Smooth muscle cell (in vitro differentiated cells): Measurements from ENCODE around the gene OPN1SW. TPM values are rescaled to one million over a fixed set of nuclear protein-coding genes. Genes with fewer than 3 reads are reported as not detected.

Experiments
- DNase-seq: peaks from one replicate; lab custom pipeline; 2025; ENCODE audit not compliant: unreplicated experiment; lab: John Stamatoyannopoulos, UW
- H2AFZ ChIP-seq: fragments of 200-600 bp; sonication (generic); 2 replicates; pipeline ENCODE4 v1.6.0; 2016; ENCODE audit warnings: antibody characterized with exemption, low read depth, mild to moderate bottlenecking
- H3F3A ChIP-seq: fragments of 200-600 bp; sonication (generic); 2 replicates; pipeline ENCODE4 v1.6.0; 2017; ENCODE audit warnings: antibody characterized with exemption, low read depth
- H3K27ac ChIP-seq: fragments of 200-600 bp; sonication (generic); 2 replicates; pipeline ENCODE4 v1.5.1; 2016; ENCODE audit warnings: low read depth, mild to moderate bottlenecking
- H3K27me3 ChIP-seq: fragments of 200-600 bp; sonication (generic); 2 replicates; pipeline ENCODE4 v1.6.1; 2016; ENCODE audit warnings: low read depth, mild to moderate bottlenecking
- H3K36me3 ChIP-seq: fragments of 200-600 bp; sonication (generic); 2 replicates; pipeline ENCODE4 v1.5.1; 2016; ENCODE audit warnings: low read depth
- H3K4me1 ChIP-seq: fragments of 200-600 bp; sonication (generic); 2 replicates; pipeline ENCODE4 v1.5.1; 2016; ENCODE audit warnings: low read depth
- H3K4me2 ChIP-seq: fragments of 200-600 bp; sonication (generic); 2 replicates; pipeline ENCODE4 v1.6.0; 2016; ENCODE audit warnings: mild to moderate bottlenecking
- H3K4me3 ChIP-seq: fragments of 200-600 bp; sonication (generic); 2 replicates; pipeline ENCODE4 v1.5.1; 2016; ENCODE audit warnings: mild to moderate bottlenecking
- H3K79me2 ChIP-seq: fragments of 200-600 bp; sonication (generic); 2 replicates; pipeline ENCODE4 v1.6.0; 2016; ENCODE audit warnings: low read depth, mild to moderate bottlenecking
- H3K9ac ChIP-seq: fragments of 200-600 bp; sonication (generic); 2 replicates; pipeline ENCODE4 v1.6.0; 2016; ENCODE audit warnings: low read depth
- H3K9me3 ChIP-seq: fragments of 200-600 bp; sonication (generic); replicated peaks from 2 replicates; pipeline ENCODE4 v1.5.1; 2016; ENCODE audit warnings: low read depth
- H4K20me1 ChIP-seq: fragments of 200-600 bp; sonication (generic); 2 replicates; pipeline ENCODE4 v1.6.0; 2016; ENCODE audit warnings: low read depth
- WGBS: methylation state at CpG from one replicate; pipeline ENCODE4 v1.1.7; 2016; ENCODE audit warnings: low lambda C conversion rate; 5-methylcytosine and 5-hydroxymethylcytosine counted together
- polyA plus RNA-seq: library from polyadenylated mRNA; unstranded; fragments of >200 nt; fragmentation: Nextera tagmentation; extraction: Ambion mirVana; gene quantifications from 2 replicates; pipeline ENCODE4 v1.2.1, GENCODE V29; 2016
- total RNA-seq: library from RNA; depleted of rRNA; stranded (reverse); fragments of >200 nt; gene quantifications from 2 replicates; pipeline ENCODE4 v1.2.3, GENCODE V29; 2014
- TF ChIP-seq, protein P1 (sequence below): fragments of 200-600 bp; sonication (generic); IDR thresholded peaks from 2 replicates; pipeline ENCODE4 v1.5.1; 2017; ENCODE audit warnings: borderline replicate concordance, mild to moderate bottlenecking, antibody characterized with exemption; ENCODE audit not compliant: insufficient read depth, poor library complexity, severe bottlenecking

Gene OPN1SW
- total and polyA plus RNA-seq, 2 experiments from 2014 or later, result 1.7 TPM; not detected in 1

DNA sequence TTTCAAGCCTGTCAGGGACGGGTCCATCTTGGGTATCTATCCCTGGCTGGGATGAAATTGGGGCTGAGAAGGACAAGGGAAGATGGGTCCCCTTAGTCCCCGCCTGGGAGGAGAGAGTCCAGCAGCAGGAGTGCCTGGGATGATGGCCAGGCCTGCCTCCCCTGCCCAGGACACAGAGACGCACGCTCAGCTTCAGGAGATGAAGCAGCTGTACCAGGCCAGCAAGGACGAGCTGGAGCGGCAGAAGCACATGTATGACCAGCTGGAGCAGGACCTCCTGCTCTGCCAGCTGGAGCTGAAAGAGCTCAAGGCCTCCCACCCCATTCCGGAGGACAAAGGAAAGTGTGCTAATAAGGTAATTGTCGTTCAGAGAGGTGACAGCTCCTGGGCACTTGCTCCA, 31.6 kb upstream of the OPN1SW start:
- no peak for DNase-seq
- Histone ChIP-seq H3K36me3 (no peaks in the 10 kb centered on the region), H3F3A (no peaks in the 10 kb centered on the region), H3K4me1 (peaks cover 4% of the 10 kb centered on the region), H4K20me1 (no peaks in the 10 kb centered on the region), H3K4me2 (no peak overlapping the region), H3K9ac (no peak overlapping the region), H3K27me3 (no peaks in the 10 kb centered on the region), H3K79me2 (no peaks in the 10 kb centered on the region), H3K9me3 (no peaks in the 10 kb centered on the region), H3K4me3 (no peak overlapping the region), H2AFZ (no peak overlapping the region), H3K27ac (no peak overlapping the region)
- 91% methylated on average over 8 of the region's 8 CpGs for WGBS
- TF ChIP-seq, protein P1, sequence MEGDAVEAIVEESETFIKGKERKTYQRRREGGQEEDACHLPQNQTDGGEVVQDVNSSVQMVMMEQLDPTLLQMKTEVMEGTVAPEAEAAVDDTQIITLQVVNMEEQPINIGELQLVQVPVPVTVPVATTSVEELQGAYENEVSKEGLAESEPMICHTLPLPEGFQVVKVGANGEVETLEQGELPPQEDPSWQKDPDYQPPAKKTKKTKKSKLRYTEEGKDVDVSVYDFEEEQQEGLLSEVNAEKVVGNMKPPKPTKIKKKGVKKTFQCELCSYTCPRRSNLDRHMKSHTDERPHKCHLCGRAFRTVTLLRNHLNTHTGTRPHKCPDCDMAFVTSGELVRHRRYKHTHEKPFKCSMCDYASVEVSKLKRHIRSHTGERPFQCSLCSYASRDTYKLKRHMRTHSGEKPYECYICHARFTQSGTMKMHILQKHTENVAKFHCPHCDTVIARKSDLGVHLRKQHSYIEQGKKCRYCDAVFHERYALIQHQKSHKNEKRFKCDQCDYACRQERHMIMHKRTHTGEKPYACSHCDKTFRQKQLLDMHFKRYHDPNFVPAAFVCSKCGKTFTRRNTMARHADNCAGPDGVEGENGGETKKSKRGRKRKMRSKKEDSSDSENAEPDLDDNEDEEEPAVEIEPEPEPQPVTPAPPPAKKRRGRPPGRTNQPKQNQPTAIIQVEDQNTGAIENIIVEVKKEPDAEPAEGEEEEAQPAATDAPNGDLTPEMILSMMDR, result no peak

DNA sequence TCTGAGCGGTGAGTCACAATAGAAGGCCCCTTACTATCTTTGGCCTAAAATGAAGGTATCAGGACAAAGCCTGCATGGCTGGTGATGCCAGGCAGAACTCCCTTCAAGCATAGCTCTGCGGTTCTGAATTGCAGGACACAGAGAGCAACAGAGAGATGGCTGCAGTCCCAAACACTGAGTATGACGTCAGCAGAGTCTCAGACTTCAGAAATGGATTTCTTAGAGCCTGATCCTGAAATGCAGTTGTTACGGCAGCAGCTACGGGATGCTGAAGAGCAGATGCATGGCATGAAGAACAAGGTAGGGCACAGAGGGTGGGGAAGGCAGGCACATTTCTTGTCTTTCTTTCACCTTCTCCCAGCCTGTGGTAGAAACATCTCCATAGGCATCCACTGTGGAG, 29.6 kb upstream of the OPN1SW start:
- Histone ChIP-seq H3K4me2 (no peak overlapping the region), H3K36me3 (no peaks in the 10 kb centered on the region), H3K4me1 (no peaks in the 10 kb centered on the region), H3K27ac (no peak overlapping the region), H3K4me3 (no peak overlapping the region), H3K9ac (no peak overlapping the region), H3K27me3 (no peaks in the 10 kb centered on the region), H2AFZ (no peak overlapping the region), H3F3A (no peaks in the 10 kb centered on the region), H3K79me2 (no peaks in the 10 kb centered on the region), H4K20me1 (no peaks in the 10 kb centered on the region), H3K9me3 (no peaks in the 10 kb centered on the region)
- TF ChIP-seq, protein P1, result no peak
- DNase-seq, result no peak
- 98% methylated on average over 5 of the region's 5 CpGs for WGBS

- TF ChIP-seq, protein P1, result no peak
- Histone ChIP-seq H2AFZ (no peak overlapping the region), H3K4me3 (no peak overlapping the region), H3K79me2 (no peaks in the 10 kb centered on the region), H3K9me3 (no peaks in the 10 kb centered on the region), H3K36me3 (no peaks in the 10 kb centered on the region), H3K9ac (no peak overlapping the region), H3K27me3 (no peaks in the 10 kb centered on the region), H4K20me1 (no peaks in the 10 kb centered on the region), H3K27ac (no peak overlapping the region), H3K4me1 (no peaks in the 10 kb centered on the region), H3K4me2 (no peak overlapping the region), H3F3A (no peaks in the 10 kb centered on the region)
- DNase-seq, result no peak
- 90% methylated on average over 6 of the region's 6 CpGs for WGBS
Observed at GRCh38 chr7:128804484-128804883, 28.9 kb upstream of the OPN1SW start.

- no peak overlapping the region for H3K4me2 ChIP-seq
- 92% methylated on average over 2 of the region's 2 CpGs for WGBS
- no peak overlapping the region for H3K9ac ChIP-seq
- H2AFZ ChIP-seq, result no peak overlapping the region
- no peak overlapping the region for H3K27ac ChIP-seq
- no peaks in the 10 kb centered on the region for H3K9me3 ChIP-seq
- no peak overlapping the region for H3K4me3 ChIP-seq
- no peaks in the 10 kb centered on the region for H4K20me1 ChIP-seq
- H3K79me2 ChIP-seq, result no peaks in the 10 kb centered on the region
- no peaks in the 10 kb centered on the region for H3F3A ChIP-seq
- H3K4me1 ChIP-seq, result no peaks in the 10 kb centered on the region
- H3K36me3 ChIP-seq, result no peaks in the 10 kb centered on the region
- no peak for DNase-seq
- TF ChIP-seq, protein P1, result no peak
- H3K27me3 ChIP-seq, result no peaks in the 10 kb centered on the region
Observed at GRCh38 chr7:128801667-128802418, 26.2 kb upstream of the OPN1SW start.
